A673 (cell line): Measurements from ENCODE around the gene HSF5. TPM values are rescaled to one million over a fixed set of nuclear protein-coding genes. Genes with fewer than 3 reads are reported as not detected.

Experiments
- BruUV-seq: library from RNA; stranded (reverse); fragments of 400-500 nt; replicated peaks from 2 replicates; lab custom pipeline; 2021; lab: Mats Ljungman, UMichigan
- CTCF ChIA-PET: fragments of 300-600 bp; sonication (Branson Sonifier 250); formaldehyde crosslinking; loops from one replicate; lab custom pipeline; 2022; ENCODE audit warnings: antibody characterized with exemption; lab: Charles Lee
- POLR2A ChIA-PET: fragments of 300-600 bp; sonication (Branson Sonifier 250); formaldehyde crosslinking; loops from one replicate; lab custom pipeline; 2022; ENCODE audit warnings: antibody characterized with exemption; ENCODE audit not compliant: low non-redundant PET; lab: Charles Lee
- DNase-seq: peaks from one replicate; pipeline ENCODE4 v3.0.0-alpha.2; 2015; ENCODE audit warnings: low spot score
- H3K27ac ChIP-seq: fragments of 200-600 bp; sonication (generic); 2 replicates; pipeline ENCODE4 v1.5.1; 2016; ENCODE audit warnings: mixed run types, low read depth, mild to moderate bottlenecking, mixed read lengths, antibody characterized with exemption, low read length; ENCODE audit not compliant: poor library complexity, severe bottlenecking
- H3K27me3 ChIP-seq: fragments of 200-600 bp; sonication (generic); replicated peaks from 2 replicates; pipeline ENCODE4 v1.6.1; 2017; ENCODE audit warnings: mixed run types, low read depth, mild to moderate bottlenecking, mixed read lengths, antibody characterized with exemption, low read length; ENCODE audit not compliant: insufficient read depth, poor library complexity
- H3K36me3 ChIP-seq: fragments of 200-600 bp; sonication (generic); 2 replicates; pipeline ENCODE4 v1.6.1; 2016; ENCODE audit warnings: mixed run types, mild to moderate bottlenecking, mixed read lengths, antibody characterized with exemption, low read length; ENCODE audit not compliant: insufficient read depth, poor library complexity, severe bottlenecking
- H3K4me1 ChIP-seq: fragments of 200-600 bp; sonication (generic); 2 replicates; pipeline ENCODE4 v1.6.1; 2017; ENCODE audit warnings: mixed run types, mild to moderate bottlenecking, mixed read lengths, antibody characterized with exemption, low read length; ENCODE audit not compliant: insufficient read depth, poor library complexity, severe bottlenecking
- H3K4me3 ChIP-seq: fragments of 200-600 bp; sonication (generic); 2 replicates; pipeline ENCODE4 v1.5.1; 2016; ENCODE audit warnings: low read depth, mixed run types, mild to moderate bottlenecking, mixed read lengths, low read length; ENCODE audit not compliant: poor library complexity, severe bottlenecking
- H3K9me3 ChIP-seq: fragments of 200-600 bp; sonication (generic); 2 replicates; pipeline ENCODE4 v1.6.1; 2016; ENCODE audit warnings: mixed run types, low read depth, mild to moderate bottlenecking, mixed read lengths, antibody characterized with exemption, low read length; ENCODE audit not compliant: poor library complexity, severe bottlenecking
- CTCF ChIP-seq: fragments of 300-800, 200-600 bp; sonication (generic); conservative IDR thresholded peaks from 2 replicates; pipeline ENCODE4 v1.5.1; 2017; ENCODE audit warnings: low read depth, mild to moderate bottlenecking, antibody characterized with exemption, low read length, moderate library complexity, mixed read lengths
- EZH2 ChIP-seq: fragments of 200-600 bp; sonication (generic); IDR thresholded peaks from 2 replicates; pipeline ENCODE4 v1.6.1; 2017; ENCODE audit warnings: borderline replicate concordance, low read depth, mild to moderate bottlenecking, mixed read lengths, antibody characterized with exemption, low read length; ENCODE audit not compliant: poor library complexity, severe bottlenecking
- intact Hi-C: fragments of 100-400 bp; cut with micrococcal nuclease; formaldehyde crosslinking; loops from one replicate; pipeline ENCODE4 v1.10.0; 2022; ENCODE audit not compliant: unreplicated experiment
- total RNA-seq: library from RNA; stranded (reverse); gene quantifications from 2 replicates; pipeline ENCODE4 v1.2.3, GENCODE V29; 2021

Gene HSF5
- total RNA-seq, 1 experiment from 2014 or later = 0.06 TPM

- ChIA-PET POLR2A (no interaction called here), CTCF (no interaction called here)
- TF ChIP-seq EZH2 (no peak), CTCF (no peak)
- no peaks in the 10 kb centered on the region for H3K27me3 ChIP-seq
- intact Hi-C loops = no loop called here
- BruUV-seq = no TSS peak
- H3K36me3 ChIP-seq = no peaks in the 10 kb centered on the region
- no peak for DNase-seq
- no peaks in the 10 kb centered on the region for H3K4me1 ChIP-seq
- H3K9me3 ChIP-seq = no peaks in the 10 kb centered on the region
- H3K27ac ChIP-seq = no peak overlapping the region
- H3K4me3 ChIP-seq = no peak overlapping the region
Measured at GRCh38 chr17:58476812-58477211, 11.4 kb downstream of the HSF5 start.

GRCh38 chr17:58475985-58476384 lies 12.2 kb downstream of the HSF5 start:
- H3K4me3 ChIP-seq = no peak overlapping the region
- POLR2A ChIA-PET = no interaction called here
- no peak overlapping the region for H3K27ac ChIP-seq
- BruUV-seq = no TSS peak
- TF ChIP-seq EZH2 (no peak), CTCF (no peak)
- H3K9me3 ChIP-seq = no peaks in the 10 kb centered on the region
- no peaks in the 10 kb centered on the region for H3K27me3 ChIP-seq
- no peaks in the 10 kb centered on the region for H3K36me3 ChIP-seq
- no peaks in the 10 kb centered on the region for H3K4me1 ChIP-seq
- intact Hi-C loops = no loop called here
- DNase-seq = no peak
- CTCF ChIA-PET = no interaction called here

- TF ChIP-seq EZH2 (no peak), CTCF (no peak)
- Histone ChIP-seq H3K4me1 (no peaks in the 10 kb centered on the region), H3K27ac (no peak overlapping the region), H3K36me3 (no peaks in the 10 kb centered on the region), H3K9me3 (no peaks in the 10 kb centered on the region), H3K27me3 (peaks cover 21% of the 10 kb centered on the region), H3K4me3 (no peak overlapping the region)
- intact Hi-C loops = no loop called here
- no TSS peak for BruUV-seq
- POLR2A ChIA-PET = no interaction called here
- CTCF ChIA-PET = no interaction called here
- no peak for DNase-seq
Measured at GRCh38 chr17:58470356-58470755, 17.9 kb downstream of the HSF5 start.
